GM18508 (cell line): ENCODE results near the gene UBE2E1.

Source experiments
- ATAC-seq: cut with Tn5 transposase; IDR thresholded peaks from one replicate; pipeline ENCODE4 v1.9.1; 2021; ENCODE audit warnings: moderate number of reproducible peaks; ENCODE audit not compliant: insufficient read depth, unreplicated experiment

Gene UBE2E1

DNA sequence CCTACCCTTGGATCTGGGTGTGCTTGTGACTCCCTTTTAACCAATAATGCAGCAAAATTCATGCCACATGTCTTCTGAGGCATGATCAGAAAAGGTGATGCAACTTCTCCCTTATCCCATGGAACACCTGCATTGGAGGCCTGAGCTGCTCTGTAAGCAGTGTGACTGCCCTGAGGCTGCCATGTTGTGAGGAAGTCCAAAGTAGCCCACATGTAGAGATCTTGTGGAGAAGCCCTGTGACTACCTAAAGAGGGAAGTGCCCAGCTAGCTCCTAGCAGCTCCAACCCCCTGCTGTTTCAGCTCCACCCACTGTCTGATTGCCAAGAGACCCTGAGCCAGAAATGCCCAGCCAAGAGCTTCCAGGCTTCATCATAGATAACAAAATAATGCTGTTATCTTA is 132.9 kb downstream of the UBE2E1 start:
- ATAC-seq: no peak

DNA sequence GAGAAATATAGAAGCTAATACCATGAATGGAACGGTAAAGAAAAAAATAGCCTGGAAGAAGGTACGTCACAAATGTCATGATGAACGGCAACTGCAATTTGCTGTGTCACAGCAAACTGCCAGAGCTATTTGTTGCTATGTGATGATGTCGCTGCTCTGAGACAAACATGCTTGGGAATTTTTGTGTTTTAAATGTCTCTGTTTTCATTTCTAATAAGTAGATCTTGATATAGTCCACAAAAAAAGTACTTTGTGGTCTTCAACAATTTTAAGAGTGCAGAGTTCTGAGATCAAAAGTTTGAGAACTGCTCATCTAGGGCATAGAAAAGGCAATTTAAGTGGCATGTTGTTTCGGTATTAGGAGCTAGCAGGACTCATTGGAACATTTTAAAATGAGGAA is 135.0 kb downstream of the UBE2E1 start:
- ATAC-seq: no peak
